HG03095 (cell line): ENCODE data around the gene S100A11.
A peak's percentile ranks its signal among the peaks of the same experiment; 100 is the strongest.

ENCODE experiments used
- ATAC-seq: cut with Tn5 transposase; IDR thresholded peaks from one replicate; pipeline ENCODE4 v1.9.1; 2021; ENCODE audit warnings: moderate library complexity; ENCODE audit not compliant: unreplicated experiment

S100A11 gene

DNA sequence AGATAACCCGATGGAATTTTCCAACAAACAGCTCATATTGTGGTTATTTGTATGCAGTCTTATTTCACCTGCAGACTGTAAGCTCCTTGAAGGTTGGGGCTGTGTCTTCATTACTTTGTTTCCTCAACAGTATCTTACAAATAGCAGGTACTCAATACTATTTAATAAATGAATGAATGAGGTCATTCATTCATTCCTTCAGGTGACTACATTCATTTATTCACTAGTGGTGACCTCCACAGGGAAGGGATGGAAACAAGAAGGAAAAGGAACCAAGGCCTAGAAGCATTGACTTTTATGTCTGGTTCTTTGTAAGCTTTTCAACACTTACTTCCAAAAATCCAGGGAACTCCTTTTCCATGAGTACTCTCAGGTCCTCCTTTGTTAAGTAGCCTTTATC lies 51.0 kb downstream of the S100A11 start:
- no peak for ATAC-seq

DNA sequence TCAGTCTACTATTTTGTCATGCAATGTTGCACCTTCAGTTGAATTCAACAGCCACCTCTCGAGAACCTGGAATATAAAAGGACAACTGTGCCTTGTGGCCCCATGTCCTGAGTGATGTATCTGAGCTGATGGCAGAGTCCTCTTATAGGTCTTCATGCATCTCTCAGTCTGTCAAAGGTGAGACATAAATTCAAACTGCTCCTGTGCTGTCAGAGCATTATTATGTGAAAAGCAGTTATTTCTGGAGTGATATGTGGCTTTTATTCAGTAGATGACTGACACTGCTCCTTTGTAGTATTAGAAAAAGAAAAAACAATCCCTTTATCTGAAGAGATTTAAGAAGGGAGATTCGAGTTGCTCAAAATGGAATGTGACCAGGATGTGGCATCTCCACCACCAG lies 51.5 kb downstream of the S100A11 start:
- ATAC-seq: no peak

DNA sequence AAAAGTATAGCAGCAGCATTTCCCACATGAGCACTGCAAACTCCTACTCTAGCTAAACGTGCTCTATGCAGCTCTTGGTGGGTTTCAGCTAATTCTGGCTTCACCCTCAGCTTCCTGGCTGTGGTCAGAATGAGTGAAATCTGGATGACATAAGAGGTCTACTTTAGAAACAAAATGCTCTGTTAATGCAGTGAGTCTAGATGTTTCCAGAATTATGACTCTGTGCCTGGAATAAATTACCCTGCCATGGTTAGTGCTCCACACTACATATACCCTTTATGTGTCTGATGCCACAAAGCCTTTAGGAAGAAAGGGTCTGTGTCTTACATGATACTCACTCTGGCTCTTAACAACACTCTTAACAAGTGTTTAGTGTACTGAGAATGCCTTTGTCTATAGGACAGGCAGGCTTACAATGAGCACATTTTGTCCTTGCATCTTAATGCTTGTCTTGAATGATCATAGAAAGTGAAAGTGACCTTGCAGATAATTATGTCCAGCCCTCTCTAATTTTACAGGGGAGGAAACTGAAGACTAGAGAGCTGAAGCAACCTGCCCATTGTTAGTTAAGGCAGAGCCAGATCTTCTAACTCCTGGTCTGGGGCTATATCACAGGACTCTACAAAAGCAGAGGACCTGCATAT lies 52.4 kb downstream of the S100A11 start:
- ATAC-seq: peak; percentile 83
